OCI-LY3 (cell line): ENCODE data around the gene EML3.

Source experiments
- EZH2phosphoT487 ChIP-seq: fragments of 200-600 bp; shearing (Covaris generic); IDR thresholded peaks from 2 replicates; pipeline ENCODE4 v1.6.1; 2018; ENCODE audit warnings: antibody characterized with exemption, mixed run types, low read depth
- TF ChIP-seq, protein P1 (sequence below): fragments of 200-600, 300-600 bp; sonication (generic); IDR thresholded peaks from 2 replicates; pipeline ENCODE4 v1.5.1; 2014; ENCODE audit warnings: antibody characterized with exemption, low read length, low read depth

- TF ChIP-seq, protein P1, sequence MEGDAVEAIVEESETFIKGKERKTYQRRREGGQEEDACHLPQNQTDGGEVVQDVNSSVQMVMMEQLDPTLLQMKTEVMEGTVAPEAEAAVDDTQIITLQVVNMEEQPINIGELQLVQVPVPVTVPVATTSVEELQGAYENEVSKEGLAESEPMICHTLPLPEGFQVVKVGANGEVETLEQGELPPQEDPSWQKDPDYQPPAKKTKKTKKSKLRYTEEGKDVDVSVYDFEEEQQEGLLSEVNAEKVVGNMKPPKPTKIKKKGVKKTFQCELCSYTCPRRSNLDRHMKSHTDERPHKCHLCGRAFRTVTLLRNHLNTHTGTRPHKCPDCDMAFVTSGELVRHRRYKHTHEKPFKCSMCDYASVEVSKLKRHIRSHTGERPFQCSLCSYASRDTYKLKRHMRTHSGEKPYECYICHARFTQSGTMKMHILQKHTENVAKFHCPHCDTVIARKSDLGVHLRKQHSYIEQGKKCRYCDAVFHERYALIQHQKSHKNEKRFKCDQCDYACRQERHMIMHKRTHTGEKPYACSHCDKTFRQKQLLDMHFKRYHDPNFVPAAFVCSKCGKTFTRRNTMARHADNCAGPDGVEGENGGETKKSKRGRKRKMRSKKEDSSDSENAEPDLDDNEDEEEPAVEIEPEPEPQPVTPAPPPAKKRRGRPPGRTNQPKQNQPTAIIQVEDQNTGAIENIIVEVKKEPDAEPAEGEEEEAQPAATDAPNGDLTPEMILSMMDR, result no peak
- no peak for TF ChIP-seq EZH2phosphoT487
Observed at GRCh38 chr11:62646825-62647608, 34.4 kb upstream of the EML3 start.
